GM18526 (cell line): ENCODE results near the gene DNAAF6.

Experiments used
- POLR2A ChIP-seq: IDR thresholded peaks from 3 replicates; pipeline ENCODE4 v1.6.1; 2011; ENCODE audit not compliant: insufficient read length; ENCODE audit errors: extremely low read depth

DNAAF6 gene

DNA sequence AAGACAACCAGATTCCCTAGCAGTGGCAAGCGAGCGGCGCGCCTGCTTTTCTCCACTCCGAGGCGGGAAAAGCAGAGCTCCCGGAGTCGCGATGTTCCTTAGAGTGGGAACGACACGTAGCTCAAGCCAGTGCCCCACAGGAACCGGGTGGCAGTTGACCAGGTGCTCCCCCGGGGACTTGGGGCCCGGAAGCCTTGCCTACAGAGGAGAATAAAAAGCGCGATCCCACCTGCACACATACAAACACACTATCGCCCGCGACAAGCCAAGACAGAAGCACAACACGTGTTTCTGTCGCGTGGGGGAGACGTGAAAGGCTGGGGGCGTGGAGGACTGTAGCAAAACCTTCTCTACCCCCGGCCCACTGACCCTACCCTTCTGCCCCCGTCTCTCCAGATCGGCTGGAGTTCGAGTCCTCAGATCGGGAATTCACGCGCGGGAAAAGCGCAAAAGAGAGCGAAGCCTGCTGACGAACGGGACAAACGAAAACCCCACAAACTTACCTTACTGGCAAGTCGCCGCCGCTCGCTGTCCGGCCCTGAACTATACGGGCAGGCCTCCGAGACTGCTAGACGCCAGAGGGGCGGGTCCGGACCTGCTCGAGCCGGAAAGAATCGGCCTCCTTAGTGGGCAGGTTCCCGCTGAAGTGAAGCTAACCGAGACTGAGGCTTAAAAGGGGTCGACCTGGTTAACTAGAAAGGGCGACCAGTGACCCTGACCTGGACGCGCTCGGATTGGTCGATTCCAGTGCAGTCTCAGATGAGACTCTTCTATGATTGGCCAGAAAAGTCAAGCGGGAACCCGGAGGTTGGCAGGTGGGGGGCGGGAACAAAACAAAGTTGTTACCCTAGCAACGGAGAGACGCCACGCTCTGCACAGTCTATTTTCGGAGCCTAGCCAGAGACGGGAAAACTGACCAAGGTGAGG lies at the start of gene DNAAF6, which contains the start of gene NUP62CL:
TSS of gene DNAAF6 (plus strand) at position 842 of the 927 bp plus-strand sequence. CDS start 6,265 bp downstream, outside the sequence.
TSS of gene NUP62CL (minus strand) at position 664 of the 927 bp plus-strand sequence. CDS start 31,287 bp downstream, outside the sequence.
- no peak for TF ChIP-seq POLR2A

DNA sequence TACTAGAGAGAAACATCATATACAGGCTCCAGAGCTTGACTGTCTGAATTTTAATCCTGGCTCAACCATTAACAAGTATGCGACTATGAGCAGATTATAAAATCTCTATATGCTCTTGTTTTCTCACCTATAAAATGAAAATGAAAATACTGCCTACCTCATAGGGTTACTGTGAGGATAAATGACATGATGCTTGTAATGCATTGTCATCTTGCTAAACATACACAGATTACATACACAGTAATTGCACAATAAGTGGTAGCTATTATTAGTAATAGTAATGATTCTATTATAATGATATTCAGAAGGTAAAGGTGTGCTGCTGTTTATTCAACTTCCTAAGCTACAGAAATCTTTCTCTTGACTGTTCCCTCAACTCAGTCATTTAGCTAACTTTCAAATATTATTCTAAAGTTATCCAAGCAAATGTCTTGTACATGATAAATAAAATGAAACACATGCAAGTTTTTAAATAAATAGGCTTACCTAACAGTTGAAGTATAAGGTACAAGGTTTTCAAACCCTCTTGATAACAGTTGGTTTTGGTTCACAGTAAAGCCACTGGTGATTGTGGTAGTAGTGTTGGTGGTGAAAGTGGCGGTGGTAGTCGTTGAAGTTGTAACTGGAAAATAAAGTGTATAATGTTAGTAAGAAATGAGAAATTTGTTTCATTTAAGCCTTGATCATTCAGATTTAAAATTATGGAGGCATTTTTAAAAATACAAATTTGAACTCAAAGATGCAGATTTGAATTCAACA lies 39.1 kb upstream of the DNAAF6 start:
- TF ChIP-seq POLR2A = no peak

GRCh38 chrX:107168257-107168656 lies 38.2 kb upstream of the DNAAF6 start:
- TF ChIP-seq POLR2A = no peak

DNA sequence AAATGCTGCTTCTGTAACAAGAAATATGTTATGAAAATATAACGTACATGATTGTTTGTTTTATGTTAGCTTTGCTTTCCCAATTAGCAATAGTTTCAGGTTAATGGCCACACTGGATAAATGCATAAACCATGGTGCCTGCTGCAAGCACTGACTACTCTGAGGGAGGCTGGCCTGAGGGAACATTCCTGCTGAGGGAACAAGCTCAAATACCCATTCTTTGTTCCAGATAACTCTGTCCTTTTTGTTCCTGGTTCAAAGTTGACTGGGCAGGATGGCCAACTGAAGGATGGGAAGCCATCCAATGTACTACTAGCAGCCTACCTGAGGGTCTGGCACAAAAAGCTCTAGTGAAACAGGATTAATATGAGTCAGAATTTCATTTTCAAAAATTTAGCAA lies 37.7 kb upstream of the DNAAF6 start:
- no peak for TF ChIP-seq POLR2A

DNA sequence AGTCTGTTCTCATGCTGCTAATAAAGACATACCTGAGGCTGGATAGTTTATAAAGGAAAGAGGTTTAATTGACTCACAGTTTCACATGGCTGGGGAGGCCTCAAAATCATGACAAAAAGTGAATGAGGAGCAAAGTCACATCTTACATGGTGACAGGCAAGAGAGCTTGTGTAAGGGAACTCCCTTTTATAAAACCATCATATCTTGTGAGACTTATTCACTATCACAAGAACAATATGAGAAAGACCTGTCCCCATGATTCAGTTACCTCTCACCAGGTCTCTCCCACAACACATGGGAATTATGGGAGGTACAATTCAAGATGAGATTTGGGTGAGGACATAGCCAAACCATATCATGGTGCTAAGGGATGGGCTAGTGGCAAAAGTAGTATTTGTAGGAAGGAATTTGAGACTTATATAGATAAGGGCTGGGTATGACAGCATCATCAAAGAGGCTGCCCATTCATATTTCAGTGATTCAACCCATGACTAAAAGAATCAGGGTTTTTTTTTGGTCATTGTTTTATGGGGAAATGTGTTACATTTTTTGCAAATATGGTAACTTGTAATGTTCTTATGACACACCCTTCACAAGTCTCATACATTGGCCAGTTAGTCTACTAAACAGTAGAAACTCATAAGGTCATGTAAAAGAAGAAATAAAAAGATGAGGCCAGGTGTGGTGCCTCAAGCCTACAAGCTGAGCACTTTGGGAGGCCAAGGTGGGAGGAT lies 34.9 kb upstream of the DNAAF6 start:
- TF ChIP-seq POLR2A = no peak

- no peak for TF ChIP-seq POLR2A
Measured at GRCh38 chrX:107197319-107197718, 9.1 kb upstream of the DNAAF6 start.

- no peak for TF ChIP-seq POLR2A
Measured at GRCh38 chrX:107199491-107199890, 6.9 kb upstream of the DNAAF6 start.

DNA sequence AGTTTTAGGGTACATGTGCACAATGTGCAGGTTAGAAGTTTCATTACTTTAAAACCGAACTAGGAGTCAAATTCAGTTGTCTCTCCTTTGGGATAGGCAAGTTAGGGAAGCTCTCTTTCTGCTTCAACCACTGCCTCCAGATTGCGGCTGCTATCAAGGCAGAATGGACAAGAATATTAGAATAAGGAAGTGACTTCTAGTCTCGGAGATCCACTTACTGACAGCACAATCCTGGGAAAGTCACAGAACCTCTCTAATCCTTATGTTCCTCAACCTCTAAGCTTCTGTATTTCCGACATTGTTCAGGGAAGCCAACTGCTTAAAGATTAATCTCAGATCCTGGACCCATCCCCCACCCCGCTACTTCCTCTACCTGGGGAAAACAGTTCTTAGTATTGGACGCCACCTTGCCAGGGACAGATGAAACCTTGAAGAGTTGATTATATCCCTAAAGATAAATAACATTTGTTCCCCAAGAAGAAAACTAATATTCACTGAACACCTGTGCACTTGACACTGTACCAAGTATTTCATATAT lies 2.3 kb upstream of the DNAAF6 start:
- no peak for TF ChIP-seq POLR2A

GRCh38 chrX:107206697-107207065 lies 270 bp downstream of the DNAAF6 start:
- TF ChIP-seq POLR2A = no peak

DNA sequence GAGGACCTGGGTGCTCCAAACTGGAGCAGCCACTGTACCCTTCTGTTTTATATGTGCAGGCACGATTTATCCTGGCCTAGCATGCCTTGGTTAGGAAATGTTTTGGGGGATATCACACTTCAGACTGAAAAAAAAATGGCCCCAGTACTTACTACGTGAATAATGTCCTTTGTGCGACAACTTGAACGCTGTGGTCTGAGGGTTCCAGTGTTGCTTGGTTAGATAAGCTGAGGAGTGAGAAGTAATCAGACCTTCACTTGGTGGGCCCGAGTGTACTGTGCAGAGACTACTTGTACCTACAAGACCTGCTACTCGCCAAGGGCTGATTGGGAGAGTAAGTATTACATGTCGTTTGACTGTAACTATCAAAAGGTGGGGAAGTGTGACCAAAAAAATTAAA lies 678 bp downstream of the DNAAF6 start:
- TF ChIP-seq POLR2A = no peak

DNA sequence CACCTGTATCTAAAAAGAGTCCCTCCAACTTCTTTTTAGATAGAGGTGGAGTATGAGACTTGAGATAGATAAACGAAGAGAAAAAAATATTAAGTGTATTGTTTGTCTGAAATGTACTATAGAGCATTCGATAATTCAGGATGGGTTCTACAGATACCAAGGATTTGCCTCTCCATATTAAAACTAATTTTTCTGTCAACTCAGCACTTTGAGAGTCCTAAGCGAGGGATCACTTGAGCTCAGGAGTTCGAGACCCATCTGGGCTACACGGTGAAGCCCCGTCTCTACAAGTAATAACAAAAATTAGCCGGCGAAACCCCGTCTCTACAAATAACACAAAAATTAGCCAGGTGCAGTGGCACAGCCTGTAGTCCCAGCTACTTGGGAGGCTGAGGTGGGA lies 1.5 kb downstream of the DNAAF6 start:
- TF ChIP-seq POLR2A = no peak

DNA sequence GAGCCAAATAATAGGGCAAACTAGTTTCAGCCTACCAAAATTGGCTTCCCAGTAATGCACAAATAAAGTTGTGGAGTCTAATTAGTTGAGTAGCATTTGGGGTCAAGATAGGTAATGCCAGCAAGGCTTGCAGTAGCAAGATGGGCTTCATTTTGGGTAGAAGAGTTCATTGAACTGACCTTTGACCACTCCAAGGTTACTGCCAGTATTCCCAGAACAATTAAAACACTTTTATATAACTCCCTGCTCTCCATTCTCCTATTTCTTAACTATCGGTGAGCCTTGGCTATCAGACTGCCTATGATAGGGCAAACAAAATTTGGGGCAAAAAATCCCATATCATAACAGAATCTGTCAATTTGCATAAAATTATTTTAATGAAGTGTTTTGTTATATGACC lies 7.1 kb downstream of the DNAAF6 start:
- no peak for TF ChIP-seq POLR2A

GRCh38 chrX:107226757-107227156 lies 20.3 kb downstream of the DNAAF6 start:
- no peak for TF ChIP-seq POLR2A

DNA sequence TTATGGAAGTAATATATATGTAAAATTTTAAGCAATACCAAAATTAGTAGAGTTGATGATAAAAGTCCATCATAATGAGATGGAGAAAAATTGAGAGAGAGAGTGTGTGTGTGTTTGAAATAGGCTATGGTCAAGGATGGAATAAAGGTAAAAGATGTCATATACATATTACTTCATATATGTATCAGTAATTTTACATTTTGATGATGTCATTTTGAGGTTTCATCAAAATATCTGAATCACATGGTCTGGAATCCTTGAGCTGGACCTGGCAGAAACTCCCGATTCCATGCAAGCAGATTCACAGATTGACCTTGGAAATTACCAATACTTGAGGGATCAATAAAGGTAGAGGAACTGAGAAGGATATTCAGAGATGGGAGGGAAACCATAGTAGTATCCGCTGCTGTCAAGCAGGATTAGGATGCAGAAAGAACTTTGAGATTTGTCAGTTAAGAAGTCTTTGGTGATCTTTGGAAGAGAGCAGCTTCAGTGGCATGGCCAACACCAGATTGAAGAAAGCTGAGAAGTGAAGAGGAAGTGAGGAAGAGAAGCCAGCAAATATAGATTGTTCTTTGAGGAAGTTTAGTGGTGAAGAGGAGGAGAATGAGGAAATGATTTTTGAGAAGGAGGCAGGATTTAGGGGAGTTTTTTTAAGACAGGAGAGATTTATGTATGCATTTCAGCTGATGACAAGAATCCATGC lies 21.5 kb downstream of the DNAAF6 start:
- TF ChIP-seq POLR2A = no peak

GRCh38 chrX:107228486-107228819 lies 22.0 kb downstream of the DNAAF6 start:
- no peak for TF ChIP-seq POLR2A
